ENCODE data around the gene AFF3. TPM values are rescaled to one million over a fixed set of nuclear protein-coding genes. Genes with fewer than 3 reads are reported as not detected.
A peak's percentile ranks its signal among the peaks of the same experiment; 100 is the strongest.

The AFF3 gene
- total and polyA plus RNA-seq, 2 of the 4 experiments (the other 2 are of a cell fraction): 12.9 to 14.3 TPM

GRCh38 chr2:99841749-99842148, 300.6 kb downstream of the AFF3 start:
- intact Hi-C loops (cut with micrococcal nuclease) (no loop called here), in situ Hi-C loops (cut with MboI; ENCODE audit: low sequenced_read_pairs) (no loop called here), dilution Hi-C loops (cut with HindIII; ENCODE audit: low sequenced_read_pairs, unreplicated experiment) (no loop called here)
- H2AFZ ChIP-seq (replicated peaks; ENCODE audit: low read length, poor library complexity): no peak overlapping the region
- H2AK5ac ChIP-seq (ENCODE audit: low read depth, low read length): peak overlapping the region; percentile 20
- peak overlapping the region; percentile 43 to 51; a peak in 1 of 4 replicates for H4K8ac ChIP-seq (ENCODE audit: low read depth in 2 of 2, low read length in 2 of 2)
- H4K91ac ChIP-seq (ENCODE audit: insufficient read depth, low read depth, low read length): peak overlapping the region; percentile 75
- H2BK120ac ChIP-seq (ENCODE audit: low read depth, low read length): peak overlapping the region; percentile 73
- POLR2A ChIA-PET (ENCODE audit: unreplicated experiment): interaction anchor here (0.6 kb wide), 1 partner anchor 22 kb away, joined by 4 read pairs; no protein-coding TSS in a partner anchor
- H3K4ac ChIP-seq (ENCODE audit: low read depth, low read length): peak overlapping the region; percentile 89
- no peak overlapping the region for H3K4me2 ChIP-seq (ENCODE audit: low read depth, low read length)
- no peak overlapping the region for H2AK9ac ChIP-seq (replicated peaks; ENCODE audit: low read depth, low read length, poor library complexity)
- no peaks in the 10 kb centered on the region for H3K27me3 ChIP-seq (ENCODE audit: control insufficient read depth, insufficient read depth, low read length)
- H3K36me3 ChIP-seq (ENCODE audit: control insufficient read depth, insufficient read depth, low read length): 0 out of 2 replicates have a peak, but pooled peaks cover 2% of the 10 kb centered on the region
- peak; percentile 92 for DNase-seq
- peak overlapping the region; percentile 45 for H3K18ac ChIP-seq (ENCODE audit: low read depth, low read length)
- CTCF ChIA-PET: interaction anchor here (0.6 to 2.2 kb wide), 4 partner anchors 9 to 1276 kb away, joined by 3 to 5 read pairs (median 4); no protein-coding TSS in a partner anchor
- BruUV-seq (replicated peaks): no TSS peak
- TF ChIP-seq, protein P1, sequence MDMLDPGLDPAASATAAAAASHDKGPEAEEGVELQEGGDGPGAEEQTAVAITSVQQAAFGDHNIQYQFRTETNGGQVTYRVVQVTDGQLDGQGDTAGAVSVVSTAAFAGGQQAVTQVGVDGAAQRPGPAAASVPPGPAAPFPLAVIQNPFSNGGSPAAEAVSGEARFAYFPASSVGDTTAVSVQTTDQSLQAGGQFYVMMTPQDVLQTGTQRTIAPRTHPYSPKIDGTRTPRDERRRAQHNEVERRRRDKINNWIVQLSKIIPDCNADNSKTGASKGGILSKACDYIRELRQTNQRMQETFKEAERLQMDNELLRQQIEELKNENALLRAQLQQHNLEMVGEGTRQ (IDR thresholded peaks at IDR 0.05; ENCODE audit: low read depth, low read length): 0 out of 2 replicates have a peak, but pooled peaks have one; percentile 44
- TF ChIP-seq, protein P2, sequence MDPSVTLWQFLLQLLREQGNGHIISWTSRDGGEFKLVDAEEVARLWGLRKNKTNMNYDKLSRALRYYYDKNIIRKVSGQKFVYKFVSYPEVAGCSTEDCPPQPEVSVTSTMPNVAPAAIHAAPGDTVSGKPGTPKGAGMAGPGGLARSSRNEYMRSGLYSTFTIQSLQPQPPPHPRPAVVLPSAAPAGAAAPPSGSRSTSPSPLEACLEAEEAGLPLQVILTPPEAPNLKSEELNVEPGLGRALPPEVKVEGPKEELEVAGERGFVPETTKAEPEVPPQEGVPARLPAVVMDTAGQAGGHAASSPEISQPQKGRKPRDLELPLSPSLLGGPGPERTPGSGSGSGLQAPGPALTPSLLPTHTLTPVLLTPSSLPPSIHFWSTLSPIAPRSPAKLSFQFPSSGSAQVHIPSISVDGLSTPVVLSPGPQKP (IDR thresholded peaks at IDR 0.05; ENCODE audit: borderline replicate concordance, low read depth, low read length): no peak
- TF ChIP-seq BHLHE40 (IDR thresholded peaks at IDR 0.05; ENCODE audit: low read depth, low read length) (peak; percentile 69), MAFK (IDR thresholded peaks at IDR 0.05; ENCODE audit: low read depth, low read length) (no peak), FOS (IDR thresholded peaks at IDR 0.05; ENCODE audit: low read depth, low read length) (no peak), MXI1 (IDR thresholded peaks at IDR 0.05; ENCODE audit: borderline replicate concordance, low read depth, low read length) (peak; percentile 85), RFX5 (IDR thresholded peaks at IDR 0.05; ENCODE audit: low read depth, low read length) (no peak), RCOR1 (IDR thresholded peaks at IDR 0.05; ENCODE audit: insufficient replicate concordance, low read length) (no peak), NFE2L2 (IDR thresholded peaks at IDR 0.05; ENCODE audit: low read depth, low read length) (0 out of 2 replicates have a peak, but pooled peaks have one; percentile 30)
- TF ChIP-seq, protein P3, sequence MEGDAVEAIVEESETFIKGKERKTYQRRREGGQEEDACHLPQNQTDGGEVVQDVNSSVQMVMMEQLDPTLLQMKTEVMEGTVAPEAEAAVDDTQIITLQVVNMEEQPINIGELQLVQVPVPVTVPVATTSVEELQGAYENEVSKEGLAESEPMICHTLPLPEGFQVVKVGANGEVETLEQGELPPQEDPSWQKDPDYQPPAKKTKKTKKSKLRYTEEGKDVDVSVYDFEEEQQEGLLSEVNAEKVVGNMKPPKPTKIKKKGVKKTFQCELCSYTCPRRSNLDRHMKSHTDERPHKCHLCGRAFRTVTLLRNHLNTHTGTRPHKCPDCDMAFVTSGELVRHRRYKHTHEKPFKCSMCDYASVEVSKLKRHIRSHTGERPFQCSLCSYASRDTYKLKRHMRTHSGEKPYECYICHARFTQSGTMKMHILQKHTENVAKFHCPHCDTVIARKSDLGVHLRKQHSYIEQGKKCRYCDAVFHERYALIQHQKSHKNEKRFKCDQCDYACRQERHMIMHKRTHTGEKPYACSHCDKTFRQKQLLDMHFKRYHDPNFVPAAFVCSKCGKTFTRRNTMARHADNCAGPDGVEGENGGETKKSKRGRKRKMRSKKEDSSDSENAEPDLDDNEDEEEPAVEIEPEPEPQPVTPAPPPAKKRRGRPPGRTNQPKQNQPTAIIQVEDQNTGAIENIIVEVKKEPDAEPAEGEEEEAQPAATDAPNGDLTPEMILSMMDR (conservative IDR thresholded peaks at IDR 0.05; ENCODE audit: low read depth, low read length): no peak
- no peak overlapping the region for H3K9ac ChIP-seq (ENCODE audit: low read depth, low read length)
- peak overlapping the region; percentile 24; the same call in 1 of the 2 replicates for H3K27ac ChIP-seq (ENCODE audit: insufficient read depth, low read length)
- peaks cover 18% of the 10 kb centered on the region for H3K9me1 ChIP-seq (ENCODE audit: insufficient read depth, low read length)
- H3K4me3 ChIP-seq (ENCODE audit: insufficient read depth, low read depth, low read length): no peak overlapping the region
- H4K20me1 ChIP-seq (ENCODE audit: insufficient read depth, low read length): no peaks in the 10 kb centered on the region
- peak overlapping the region; percentile 55 for H3K23ac ChIP-seq (ENCODE audit: low read depth, low read length)
- no peak overlapping the region for H3K56ac ChIP-seq (ENCODE audit: extremely low read depth, insufficient read depth, low read length)
- peak overlapping the region; percentile 87 for H2BK20ac ChIP-seq (ENCODE audit: low read depth, low read length)
- H2BK15ac ChIP-seq (ENCODE audit: low read depth, low read length): peak overlapping the region; percentile 16; the same call in 1 of the 3 replicates
- H3K4me1 ChIP-seq (ENCODE audit: control insufficient read depth, insufficient read depth, low read length): peaks cover 10% of the 10 kb centered on the region
- ATAC-seq (ENCODE audit: low read depth): peak; percentile 78
- peak overlapping the region; percentile 56 for H3K14ac ChIP-seq (replicated peaks; ENCODE audit: low read depth, low read length)
- H4K5ac ChIP-seq (ENCODE audit: low read depth, low read length): peak overlapping the region; percentile 90; the same call in 1 of the 2 replicates
- peaks cover 8 to 40% of the 10 kb centered on the region in 2 experiments; a peak in 3 of 4 replicates for H3K79me1 ChIP-seq (ENCODE audit: low read depth in 1 of 2, low read length in 2 of 2)
- H2BK5ac ChIP-seq (ENCODE audit: low read depth, low read length, poor library complexity, severe bottlenecking): peak overlapping the region; percentile 78
- no CpG with 5 or more reads among the region's 3 CpGs for WGBS, 2 experiments (ENCODE audit: extremely low coverage in 2 of 2, insufficient read length in 1 of 2)
- H3K9me3 ChIP-seq (ENCODE audit: control insufficient read depth, insufficient read depth, low read length): 0 out of 2 replicates have a peak, but pooled peaks cover 2% of the 10 kb centered on the region

All from IMR-90 (cell line).